GM20000 (cell line): ENCODE results near the gene SYNE2.

Source experiments
- DNase-seq: peaks from one replicate; pipeline ENCODE4 v3.0.0; 2012; ENCODE audit warnings: low spot score
- TF ChIP-seq, protein P1 (sequence below): IDR thresholded peaks from 2 replicates; pipeline ENCODE4 v1.5.1; 2012; ENCODE audit warnings: mild to moderate bottlenecking, control low read depth; ENCODE audit errors: extremely low read depth, missing control alignments

Gene SYNE2

DNA sequence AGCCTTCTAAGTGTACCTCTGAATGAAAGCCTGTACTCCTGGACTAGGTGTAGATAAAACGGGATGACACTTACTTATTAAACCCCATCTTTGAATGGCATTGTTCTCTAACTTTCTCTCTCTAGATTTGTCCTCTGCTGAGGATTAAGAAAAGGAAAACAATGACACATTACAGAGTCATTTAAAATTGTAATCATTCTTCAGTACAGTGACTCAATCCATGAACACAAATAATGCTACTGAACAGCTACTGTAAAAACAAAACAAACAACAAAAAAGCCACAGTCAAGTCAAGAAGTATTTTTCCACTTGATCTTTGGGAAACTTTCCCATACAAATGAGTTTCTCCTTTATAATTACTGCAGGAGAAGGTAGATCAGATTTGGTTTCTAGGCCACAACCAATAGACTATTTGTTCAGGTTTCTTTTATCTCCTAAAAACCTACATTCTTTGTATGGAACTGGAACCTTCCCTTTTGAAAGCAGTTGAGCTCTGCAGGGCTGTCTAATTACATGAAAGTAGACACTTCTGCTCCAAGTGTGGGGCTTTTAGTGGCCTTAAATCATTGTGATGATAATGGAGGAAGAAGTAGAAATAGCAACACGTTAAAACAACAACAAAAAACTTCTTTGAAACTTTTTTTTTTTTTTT lies 222.3 kb downstream of the SYNE2 start:
- no peak for DNase-seq
- TF ChIP-seq, protein P1, sequence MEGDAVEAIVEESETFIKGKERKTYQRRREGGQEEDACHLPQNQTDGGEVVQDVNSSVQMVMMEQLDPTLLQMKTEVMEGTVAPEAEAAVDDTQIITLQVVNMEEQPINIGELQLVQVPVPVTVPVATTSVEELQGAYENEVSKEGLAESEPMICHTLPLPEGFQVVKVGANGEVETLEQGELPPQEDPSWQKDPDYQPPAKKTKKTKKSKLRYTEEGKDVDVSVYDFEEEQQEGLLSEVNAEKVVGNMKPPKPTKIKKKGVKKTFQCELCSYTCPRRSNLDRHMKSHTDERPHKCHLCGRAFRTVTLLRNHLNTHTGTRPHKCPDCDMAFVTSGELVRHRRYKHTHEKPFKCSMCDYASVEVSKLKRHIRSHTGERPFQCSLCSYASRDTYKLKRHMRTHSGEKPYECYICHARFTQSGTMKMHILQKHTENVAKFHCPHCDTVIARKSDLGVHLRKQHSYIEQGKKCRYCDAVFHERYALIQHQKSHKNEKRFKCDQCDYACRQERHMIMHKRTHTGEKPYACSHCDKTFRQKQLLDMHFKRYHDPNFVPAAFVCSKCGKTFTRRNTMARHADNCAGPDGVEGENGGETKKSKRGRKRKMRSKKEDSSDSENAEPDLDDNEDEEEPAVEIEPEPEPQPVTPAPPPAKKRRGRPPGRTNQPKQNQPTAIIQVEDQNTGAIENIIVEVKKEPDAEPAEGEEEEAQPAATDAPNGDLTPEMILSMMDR: no peak

DNA sequence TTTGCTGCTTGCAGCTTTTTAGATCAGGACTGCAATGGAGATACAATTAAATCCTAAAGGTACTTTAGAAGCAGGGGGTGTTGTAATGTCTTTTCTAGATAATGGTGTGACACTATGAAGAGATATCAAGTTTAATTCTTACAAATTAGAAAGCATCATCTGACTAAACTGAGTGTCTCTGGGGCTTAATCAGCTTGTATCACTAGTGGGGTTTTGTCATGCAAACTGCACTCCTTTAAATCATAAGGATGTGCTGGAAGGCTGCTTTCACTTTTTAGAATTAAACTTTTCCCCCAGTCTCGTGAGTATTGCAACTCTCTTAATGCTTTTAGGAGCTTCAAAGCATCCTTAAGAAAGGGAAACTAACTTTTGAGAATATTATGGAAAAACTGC lies 222.8 kb downstream of the SYNE2 start:
- TF ChIP-seq, protein P1: no peak
- no peak for DNase-seq

DNA sequence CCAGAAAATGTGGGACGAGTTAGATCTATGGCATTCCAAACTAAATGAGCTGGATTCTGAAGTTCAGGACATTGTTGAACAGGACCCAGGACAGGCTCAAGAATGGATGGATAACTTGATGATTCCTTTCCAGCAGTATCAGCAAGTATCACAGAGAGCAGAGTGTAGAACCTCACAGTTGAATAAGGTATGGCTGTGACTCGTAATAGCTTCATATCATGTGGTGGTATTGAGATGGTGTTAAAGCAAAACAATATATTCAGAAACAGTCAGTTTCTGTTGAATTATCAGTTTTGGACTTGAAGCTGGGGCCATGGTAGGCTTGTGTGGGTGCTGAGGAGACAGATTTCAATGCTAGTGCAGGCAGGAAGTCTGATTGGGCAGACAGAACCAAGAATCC lies 227.6 kb downstream of the SYNE2 start:
- no peak for DNase-seq
- TF ChIP-seq, protein P1: no peak

DNA sequence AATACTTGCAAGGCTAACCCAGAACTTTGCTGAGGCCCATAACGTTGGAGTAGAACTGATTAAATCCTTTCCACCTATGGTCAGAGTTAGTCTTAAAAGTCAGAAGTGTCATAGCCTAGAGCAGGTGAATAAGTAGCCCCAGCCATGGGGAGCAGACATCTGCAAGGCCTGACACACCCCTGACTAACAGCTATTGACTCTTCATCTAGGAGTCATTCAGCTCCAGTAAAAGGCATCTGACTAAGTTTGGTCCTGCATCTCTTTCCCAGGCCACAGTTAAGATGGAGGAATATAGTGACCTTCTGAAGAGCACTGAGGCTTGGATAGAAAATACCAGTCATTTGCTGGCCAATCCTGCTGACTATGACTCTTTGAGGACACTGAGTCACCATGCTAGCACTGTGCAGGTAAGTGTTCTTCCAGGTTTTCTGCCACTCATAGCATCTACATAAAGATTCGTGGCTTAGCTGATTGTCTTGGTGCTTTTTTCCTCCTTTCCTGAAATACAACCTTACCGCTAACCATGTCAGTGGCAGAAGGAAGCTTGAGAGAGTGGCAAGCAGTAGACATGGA lies 228.5 kb downstream of the SYNE2 start:
- TF ChIP-seq, protein P1: no peak
- no peak for DNase-seq

DNA sequence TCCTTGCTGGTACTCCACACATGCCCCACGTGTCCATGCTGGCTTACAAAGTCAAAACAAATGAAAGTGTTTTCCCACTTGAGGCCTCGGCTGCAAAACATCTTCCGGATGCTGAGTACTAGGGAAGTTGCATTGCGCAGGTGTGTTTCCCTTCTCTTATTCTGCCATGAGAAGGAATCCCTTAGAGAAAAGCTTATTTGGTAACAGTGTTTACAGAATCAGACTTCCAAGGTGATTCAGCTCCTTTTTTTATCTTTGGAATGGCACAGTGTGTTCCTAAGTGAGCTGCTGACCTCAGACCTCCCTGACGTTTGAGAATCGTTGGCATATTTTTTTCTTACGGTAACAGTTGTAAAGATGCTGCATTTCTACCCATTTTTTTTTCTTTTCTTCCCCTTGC lies 230.0 kb downstream of the SYNE2 start:
- no peak for DNase-seq
- TF ChIP-seq, protein P1: no peak

DNA sequence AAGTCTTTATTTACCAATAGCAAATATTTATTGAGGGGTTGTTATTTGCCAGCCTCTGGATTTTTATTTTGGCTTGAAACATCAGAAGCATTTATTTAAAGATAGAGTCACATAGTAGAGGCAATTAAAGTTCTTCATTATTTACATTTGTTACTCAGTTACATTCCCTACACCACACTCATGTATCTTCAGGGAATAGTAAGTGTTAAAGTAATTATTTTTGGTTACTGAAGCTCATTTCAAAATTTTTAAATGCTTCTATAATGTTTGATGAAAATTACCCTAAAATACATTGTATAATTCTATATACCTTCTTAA lies 235.8 kb downstream of the SYNE2 start:
- TF ChIP-seq, protein P1: no peak
- DNase-seq: no peak

DNA sequence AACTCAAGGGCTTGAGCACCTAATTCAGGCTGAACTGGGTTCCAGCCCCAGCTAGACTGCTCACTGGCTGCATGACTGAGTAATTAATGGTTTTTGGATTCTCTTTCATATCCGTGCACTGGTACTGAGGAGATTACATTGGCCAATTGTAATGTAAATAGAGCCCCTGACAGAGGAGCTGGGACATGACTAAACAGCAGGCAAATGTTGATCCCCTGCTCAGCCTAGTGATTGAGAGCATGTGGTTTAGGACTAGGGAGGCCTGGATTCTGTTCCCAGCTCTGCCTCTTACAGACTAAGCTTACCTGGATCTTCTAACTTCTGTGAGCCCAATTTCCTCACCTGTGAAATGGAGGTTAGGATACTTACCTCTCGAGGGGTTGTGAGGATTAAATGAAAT lies 237.1 kb downstream of the SYNE2 start:
- TF ChIP-seq, protein P1: no peak
- DNase-seq: no peak
